CD4-positive, alpha-beta T cell treated with Interleukin-2 at 100 ng/mL for 4 hours (primary cell): ENCODE results near the gene DCANP1.
"Not testable (repeated sequence)": the region's sequence is repeated elsewhere in the genome, so short reads cannot be mapped to it uniquely, and the experiment has no call there.

Experiments
- DNase-seq: peaks from one replicate; pipeline ENCODE4 v3.0.0-alpha.2; 2020; ENCODE audit warnings: low spot score

Gene DCANP1, protein sequence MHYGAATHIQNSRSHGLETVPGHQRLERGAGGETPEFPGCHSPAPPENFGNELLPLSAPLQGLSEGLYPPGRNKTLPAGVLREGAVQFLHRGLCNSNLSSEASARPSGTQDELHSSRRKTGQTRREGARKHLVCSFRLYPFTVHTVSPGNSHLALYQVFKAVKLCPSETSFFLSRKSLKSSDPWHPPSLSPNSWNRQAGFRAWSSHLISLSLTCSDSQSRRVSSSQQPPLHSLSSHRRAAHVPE

DNA sequence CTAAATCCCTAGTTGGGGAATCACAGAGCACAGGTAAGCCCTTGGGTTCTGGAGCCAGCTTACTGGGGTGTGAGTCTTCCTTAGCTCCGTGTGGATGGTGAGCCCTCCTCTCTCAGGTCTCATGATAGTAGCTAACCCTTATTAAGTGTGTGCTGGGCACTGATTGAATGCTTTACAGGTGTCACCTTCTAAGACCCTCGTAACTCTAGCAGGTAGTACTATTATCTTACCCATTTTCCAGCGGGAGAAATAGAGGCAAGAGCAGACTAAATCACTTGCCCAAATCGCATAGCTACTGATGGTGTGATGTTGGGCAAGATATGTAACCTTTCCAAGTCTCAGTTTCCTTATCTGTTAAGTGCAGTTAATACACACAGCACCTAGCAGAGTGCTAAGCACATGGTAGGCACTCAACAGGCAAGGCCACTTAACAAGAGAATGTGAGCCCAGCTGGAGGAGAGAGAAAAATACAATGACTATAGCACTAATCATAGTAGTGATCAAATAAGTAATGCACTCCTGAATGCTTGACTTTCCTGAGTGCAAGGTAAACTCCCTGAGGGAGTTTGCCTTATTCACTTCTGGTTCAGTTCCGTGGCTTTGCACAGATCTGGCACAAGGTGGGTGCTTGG lies at the start of gene DCANP1:
Gene DCANP1, minus strand, starts transcription at position 51 of the 632 bp plus-strand sequence. CDS start 240 bp downstream, outside the sequence.
- DNase-seq: no peak

DNA sequence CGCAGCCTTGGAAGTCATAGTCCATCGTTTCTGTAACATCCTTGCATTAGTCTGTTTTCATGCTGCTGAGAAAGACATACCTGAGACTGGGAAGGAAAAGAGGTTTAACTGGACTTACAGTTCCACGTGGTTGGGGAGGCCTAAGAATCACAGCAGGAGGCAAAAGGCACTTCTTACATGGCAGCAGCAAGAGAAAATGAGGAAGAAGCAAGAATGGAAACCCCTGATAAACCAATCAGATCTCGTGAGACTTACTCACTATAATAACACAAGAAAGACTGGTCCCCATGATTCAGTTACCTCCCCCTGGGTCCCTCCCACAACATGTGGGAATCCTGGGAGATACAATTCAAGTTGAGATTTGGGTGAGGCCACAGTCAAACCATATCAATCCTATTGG lies 48.4 kb upstream of the DCANP1 start:
- not testable (repeated sequence) for DNase-seq

DNA sequence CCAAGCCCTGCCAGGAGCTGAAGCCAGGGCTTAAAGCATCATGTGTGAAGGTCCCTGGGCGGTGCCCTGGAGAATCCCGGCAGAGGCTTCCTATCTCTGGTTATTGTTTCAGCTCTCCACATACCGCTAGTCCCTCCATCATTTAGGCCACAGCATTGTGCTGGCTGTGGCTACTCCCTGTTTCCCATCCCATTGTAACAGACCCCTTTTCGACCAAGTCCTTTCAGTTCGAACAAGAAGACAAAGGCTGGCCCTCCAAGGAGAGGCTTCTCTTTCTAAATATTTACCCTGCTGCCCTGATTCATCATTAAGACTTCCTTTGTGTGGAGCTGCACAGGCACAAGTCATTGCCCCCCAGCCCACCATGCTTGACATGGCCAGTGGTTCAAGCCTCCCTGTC lies 47.0 kb upstream of the DCANP1 start:
- no peak for DNase-seq

DNA sequence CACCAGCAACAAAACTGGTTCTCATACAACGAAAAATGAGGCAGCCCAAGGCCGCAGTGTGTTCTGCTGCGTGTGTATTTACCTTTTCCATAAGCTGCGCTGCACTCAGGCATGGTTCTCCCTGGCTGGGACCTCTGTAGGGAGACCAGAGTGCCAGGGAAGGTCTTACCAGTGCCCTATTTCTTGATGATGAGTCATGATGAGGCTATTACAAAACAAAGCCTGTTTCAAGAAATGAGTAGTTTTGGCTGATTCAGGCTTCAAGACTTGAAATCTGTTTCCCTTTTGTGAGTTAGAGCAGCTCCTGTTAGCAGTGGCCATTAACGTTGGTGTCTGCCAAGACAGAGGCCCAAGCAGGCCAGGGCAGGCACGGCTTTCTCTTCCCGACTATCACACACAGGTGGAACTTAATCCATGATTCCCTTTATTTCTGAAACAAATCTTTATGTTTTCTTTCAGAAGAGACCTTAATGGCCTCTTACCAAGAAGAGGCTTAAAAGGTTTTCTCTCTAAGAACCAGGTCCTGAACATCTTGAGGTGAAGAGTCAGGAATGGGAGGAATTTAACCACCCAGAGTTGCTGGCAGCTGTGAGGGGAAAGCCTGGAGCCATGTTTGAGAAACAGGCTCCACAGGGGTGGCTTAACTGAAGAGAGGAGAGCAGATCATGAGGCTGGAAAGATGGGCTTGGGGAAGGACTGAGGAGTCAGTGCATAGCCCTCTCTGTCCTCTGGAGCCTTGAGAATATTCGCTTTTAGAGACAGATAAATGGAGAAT lies 46.4 kb upstream of the DCANP1 start:
- DNase-seq: no peak

DNA sequence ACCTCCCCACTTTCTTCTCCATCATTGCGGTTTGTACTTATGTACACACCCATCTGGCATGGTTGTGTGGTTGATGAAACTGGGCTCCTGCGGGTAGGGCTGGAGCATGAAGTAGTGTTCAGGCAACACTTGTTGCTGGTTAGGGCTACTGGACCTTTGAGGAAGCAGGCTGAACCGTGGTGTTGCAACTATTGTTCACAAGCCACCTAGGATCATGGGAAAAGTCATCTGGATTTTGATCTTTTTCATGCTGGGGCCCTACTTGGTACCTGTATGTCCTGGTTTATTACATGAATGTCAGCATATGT lies 45.1 kb upstream of the DCANP1 start:
- no peak for DNase-seq

DNA sequence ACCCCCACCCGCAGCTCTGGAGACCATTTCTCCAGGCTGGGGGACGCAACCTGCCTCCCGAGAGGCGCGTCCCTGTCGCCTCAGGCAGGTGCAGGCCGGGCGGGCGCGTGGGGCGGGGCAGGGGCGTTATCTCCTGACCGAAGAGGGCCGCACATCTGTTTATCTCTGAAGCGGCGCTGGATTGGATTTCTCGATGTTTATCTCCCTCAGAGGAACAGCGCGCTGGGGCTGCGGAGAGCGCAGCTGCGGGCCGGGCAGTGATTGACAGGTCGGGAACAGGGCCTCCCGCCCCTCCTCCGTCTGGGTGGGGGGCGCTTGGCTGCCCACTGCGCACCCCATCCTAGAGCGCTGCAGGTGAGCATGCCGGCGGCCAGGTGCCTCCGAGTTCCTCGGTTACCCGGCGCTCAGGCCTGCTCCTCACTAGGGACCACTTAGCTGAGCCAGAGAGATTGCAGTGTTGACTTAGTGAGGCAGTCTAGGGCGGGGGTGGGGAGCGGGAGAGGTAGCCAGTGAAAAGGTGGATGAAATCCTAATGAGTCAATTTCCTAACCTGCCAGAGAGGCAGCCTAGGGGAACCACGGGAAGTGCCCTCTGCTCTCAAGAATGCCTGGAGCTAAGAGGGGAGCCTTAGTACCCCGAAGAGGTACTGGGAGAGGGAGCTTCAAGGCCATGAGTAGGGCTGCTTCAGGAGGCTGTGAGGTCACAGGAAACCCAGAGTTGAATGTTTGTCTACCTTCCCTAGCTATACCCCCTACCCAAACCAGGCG lies 44.6 kb upstream of the DCANP1 start:
- DNase-seq: no peak

DNA sequence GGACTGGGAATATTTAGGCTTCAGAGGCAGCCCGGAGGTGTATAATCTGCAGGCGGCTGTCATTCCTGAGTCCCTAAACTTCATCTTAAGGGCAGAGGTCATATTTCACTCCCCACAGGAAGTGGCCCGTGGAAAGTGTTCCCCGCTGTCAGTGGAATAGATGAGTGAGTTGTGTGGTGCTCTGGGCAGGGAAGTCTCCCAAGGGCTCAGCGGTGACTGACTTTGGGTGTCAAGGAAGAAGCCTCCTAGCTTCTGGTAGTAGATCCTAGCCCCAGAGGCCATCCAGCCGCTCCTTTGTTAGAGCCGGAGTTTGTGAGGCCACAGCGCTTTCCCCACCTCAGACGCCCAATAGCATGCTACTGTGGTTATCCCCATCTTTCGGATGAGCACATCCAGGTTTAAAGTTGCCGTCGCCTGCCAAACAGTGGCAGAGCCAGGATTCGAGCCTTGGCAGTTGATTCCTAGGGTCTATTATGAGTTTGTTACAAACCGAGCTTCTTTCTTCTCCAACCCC lies 43.9 kb upstream of the DCANP1 start:
- DNase-seq: no peak

DNA sequence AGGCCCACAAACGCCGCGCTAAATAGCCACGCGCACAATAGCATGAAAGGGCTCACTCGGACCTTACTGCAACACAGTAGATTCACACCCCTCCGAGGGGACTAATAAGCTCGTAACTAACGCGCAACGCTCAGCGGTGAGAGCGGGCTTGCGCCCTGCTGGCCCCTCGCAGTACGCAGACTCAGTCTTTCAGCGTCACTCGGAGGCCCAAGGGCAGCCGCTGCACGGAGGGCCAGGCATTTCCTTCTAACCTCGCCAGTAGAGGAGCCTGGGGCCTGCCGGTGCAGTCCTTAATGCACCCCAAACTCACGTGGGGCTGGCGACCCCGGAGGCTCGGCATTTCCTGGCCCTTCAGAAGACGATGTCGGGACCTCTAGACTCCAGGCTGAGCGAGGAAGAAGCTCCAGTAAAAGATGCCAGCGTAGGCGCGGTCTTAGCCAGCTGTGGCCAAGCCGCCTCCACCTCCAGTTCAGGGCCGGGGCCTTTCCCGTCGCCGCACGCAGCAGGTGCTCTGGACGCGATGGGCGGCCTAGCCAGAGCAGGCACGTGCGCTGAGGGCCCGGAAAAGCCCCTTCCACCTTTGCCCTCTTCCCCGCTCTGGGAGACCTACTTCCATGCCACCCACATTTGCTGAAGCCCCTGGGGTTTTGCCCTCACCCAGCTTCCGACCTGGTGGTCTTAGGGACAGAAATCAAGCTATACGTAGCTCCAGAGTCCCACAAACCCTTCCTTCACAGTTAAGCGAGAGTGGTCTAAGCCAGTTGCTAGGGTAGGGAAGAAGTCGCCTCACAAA lies 43.3 kb upstream of the DCANP1 start:
- no peak for DNase-seq

DNA sequence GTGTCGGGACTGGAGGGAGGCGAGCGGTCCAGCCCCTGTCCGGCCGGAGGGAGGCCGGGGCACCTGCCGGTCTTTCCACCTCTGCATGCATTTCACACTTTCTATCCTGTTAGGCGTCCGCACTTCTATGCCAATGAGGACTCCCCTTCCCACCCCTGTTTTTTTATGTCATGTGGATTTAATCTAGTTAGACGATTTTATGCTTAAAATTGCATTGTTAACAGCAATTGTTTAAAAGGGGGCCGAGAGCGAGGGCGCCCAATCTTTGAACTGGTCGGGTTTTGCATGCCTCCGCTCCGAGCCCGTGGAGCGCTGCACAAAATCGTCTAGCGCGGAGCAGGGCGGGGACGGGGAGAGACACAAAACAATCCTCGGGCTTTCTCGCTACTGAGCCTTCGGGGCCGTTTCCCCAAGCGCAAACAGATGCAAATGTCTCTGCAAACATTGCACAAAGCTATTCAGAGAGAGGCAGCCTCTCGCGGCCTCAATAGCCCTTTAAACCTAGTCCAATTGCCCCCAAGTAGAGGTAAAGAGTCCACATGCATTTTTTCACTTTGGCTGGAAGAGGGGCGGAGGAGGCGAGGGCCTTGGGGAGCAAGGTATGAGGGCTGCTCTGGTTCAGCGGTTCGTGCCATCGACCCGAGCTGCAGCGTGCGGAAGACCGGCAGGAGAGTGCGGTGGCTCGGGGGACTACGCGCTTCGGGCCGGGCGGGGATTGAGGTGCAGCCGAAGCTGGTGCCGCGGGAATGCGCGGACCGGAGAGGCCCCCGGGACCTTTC lies 42.5 kb upstream of the DCANP1 start:
- DNase-seq: no peak

DNA sequence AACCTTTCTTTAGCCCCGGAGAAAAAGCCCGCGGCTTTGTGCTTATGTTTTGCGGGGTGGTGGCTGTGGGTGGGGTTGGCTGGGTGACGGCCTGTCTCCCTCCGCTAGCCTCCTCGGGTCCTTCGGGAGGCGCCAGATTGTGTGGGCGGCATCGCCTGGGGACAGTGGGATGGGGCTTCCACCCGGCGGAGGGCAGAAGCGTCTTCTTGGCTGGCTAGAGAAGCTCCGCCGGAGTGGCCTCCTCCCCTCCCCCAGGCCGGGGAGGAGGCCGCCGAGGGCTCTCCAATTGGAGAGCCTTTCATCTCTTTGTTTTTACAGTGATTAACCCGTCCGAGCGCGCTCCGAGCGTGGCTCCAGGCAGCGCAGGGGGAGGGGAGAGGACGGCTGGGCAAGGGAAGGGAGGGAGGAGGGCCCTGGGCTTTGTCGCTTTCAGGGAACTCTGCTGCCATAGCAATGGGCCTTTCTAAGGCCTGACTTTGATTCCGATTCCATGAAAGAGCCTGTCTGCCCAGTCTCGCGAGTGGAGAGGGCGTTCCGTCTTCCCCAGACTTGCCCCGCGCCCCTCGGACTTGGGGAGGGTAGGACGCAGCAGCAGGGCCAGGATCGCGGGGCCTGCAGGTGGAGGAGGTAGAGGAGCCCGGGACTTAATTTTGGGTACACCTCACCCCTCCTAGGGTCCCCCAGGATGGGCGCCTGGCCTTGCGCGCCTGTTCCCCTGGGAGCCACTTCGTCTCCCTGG lies 41.7 kb upstream of the DCANP1 start:
- no peak for DNase-seq

DNA sequence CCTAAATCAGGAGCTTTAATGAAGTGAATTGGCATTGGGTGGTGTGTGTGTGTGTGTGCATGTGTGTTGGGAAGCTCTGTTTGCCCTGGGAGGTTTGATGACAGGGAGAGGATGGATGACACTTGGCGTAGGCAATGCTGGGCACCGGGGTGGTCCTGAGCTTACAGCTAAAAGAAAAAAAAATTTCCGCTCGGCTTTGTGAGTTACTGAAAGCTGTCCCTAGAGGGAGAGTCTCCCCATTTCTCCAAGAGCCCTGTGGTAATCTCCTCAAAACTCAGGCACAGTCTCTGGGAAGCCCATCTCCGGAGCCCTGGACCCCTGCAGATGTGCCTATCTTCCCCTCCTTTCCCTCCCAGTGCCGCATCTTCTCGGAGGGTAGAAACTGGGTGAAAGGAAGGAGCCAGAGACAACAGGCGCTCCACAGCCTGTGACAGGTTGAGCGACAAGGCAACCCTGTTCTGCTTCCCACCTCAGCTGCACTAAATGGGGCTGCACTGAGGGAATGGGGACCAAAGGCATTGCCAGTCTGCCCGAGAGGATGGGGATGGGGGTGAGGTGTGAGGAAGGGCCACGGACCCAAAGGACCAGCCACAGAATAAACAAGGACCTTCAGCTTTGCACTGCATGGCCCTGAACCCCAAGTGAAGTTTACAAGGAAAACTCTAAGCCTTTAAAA lies 40.8 kb upstream of the DCANP1 start:
- DNase-seq: no peak

DNA sequence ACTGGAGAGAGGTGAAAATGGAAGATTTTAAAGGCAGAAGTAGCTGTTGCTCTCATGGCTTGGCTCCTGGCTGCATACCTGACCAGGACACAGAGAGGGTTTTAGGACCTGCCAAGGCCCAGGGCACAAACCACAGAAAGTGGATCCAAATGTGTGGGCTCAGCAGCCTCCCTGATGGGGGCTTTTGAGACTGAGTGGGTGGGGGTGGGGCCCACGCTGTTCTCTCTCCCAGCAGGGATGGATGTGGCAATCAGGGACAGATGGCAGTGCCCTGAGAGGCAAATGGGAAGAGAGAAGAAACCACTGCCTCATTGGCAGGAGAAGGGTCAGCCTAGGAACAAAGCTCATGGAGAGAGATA lies 39.9 kb upstream of the DCANP1 start:
- DNase-seq: no peak

DNA sequence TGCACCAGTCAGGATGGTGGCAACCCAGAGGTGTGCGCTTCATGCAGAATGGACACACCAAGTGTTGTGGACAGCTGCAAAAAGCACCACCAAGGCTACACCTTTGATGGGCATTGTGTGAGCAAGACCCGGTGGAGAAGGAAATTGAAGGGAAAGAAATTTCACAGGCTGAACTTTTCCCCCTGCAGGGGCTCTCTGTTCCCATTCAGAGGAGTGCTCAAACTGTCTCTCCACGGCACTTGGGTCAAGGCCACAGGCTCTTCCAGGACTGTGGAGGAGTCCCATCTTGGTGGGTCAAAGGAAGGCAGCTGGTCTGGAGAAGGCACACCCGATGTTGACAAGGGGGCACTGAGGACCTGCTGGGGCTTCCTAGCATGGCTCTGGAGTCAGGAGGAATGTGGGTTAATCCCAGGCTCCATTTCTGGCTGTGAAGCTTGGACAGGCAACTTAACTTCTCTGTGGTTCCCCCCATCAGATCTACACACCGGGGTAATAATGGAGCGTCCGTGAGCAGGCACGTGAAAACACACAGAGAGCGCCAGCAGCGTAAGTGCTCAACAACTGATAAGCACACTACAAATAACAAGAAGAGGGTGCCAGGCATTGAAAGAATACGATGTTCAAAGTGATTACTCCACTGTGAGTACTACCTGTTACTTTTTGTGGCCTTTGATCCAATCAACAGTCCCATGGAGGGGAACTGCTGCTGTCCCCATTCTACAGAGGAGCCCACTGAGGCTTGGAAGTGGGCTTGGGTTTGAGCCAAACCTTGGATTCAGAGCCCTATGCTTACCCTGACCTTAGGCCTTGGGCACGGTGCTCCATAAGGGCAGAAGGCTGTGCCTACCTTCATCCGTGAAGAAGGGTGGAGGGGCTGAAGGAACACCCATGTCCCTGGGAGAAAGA lies 39.2 kb upstream of the DCANP1 start:
- no peak for DNase-seq

DNA sequence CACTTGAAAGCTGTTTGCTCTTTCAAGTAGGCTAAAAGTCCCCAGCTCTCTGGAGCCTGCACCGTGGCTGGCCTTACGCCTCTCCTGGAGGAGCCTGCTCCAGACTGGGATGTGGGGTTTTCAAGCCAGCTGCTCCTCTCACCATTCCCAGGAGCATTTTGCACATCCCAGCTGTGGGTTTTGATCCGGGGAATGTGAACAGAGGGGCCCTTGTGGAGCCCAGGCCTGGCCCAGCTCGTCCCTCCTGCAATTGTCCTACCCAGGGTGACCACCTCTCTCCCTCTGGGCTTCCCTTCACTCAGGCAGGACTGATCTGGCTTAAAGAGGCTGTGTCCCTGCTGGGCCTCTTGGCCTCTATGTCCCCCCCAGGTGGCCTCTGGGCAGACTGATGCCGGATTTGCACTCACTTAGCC lies 37.5 kb upstream of the DCANP1 start:
- DNase-seq: no peak

DNA sequence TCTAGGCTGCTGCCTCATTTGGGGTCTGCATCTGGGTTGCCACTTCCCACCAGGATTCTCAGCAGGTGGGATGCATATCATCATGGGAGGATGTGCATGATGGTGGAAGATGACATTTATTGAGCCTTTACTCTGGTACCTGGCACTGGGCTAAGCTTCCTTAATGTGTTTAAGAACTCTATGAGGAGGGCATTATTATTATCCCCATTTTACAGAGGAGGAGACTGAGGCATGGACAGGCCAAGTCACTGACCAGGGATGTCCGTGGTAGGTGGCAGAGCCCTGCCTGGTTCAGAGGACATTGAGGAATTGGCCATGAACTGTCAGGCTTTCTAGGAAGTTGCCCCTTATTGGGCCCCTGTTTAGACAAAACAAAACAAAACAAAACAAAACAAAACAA lies 36.1 kb upstream of the DCANP1 start:
- DNase-seq: no peak

DNA sequence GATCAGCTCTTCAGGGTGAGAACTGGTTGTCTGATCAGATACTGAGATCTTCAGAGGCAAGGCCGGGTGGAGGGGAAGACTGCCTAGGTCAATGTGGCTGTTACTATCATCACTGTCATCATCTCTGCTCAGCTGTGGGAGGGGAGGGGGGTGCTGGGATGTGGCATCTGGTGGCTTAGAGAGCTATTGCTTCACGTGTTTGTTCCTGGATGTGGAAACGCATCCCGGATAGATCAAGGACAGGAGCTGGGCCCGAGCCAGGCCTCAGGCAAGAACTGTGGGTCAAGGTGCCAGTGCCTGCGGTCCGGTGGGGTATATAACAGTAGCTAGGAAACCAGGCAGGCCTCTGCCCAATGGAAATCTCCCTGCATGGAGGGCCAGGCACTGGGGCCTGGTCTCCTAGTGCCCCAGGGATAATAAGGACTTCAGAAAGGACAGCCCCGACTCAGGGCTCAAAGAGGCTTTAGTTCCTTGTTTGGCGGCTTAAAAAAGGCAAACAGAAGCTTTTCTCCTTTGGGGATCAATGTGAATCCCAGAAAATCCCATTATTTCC lies 35.3 kb upstream of the DCANP1 start:
- no peak for DNase-seq

DNA sequence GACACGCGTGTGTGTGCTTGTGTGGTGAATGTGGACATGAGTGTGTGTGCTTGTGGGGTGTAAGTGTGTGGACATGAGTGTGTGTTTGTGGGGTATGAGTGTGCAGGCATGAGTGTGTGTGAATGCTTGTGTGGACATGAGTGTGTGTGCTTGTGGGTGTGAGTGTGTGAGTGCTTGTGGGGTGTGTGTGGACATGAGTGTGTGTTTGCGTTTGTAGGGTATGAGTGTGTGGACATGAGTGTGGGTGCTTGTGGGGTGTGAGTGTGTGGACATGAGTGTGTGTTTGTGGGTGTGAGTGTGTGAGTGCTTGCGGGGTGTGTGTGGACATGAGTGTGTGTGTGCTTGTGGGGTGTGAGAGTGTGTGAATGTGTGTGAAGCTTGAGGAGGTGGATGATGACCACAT lies 34.8 kb upstream of the DCANP1 start:
- DNase-seq: no peak

DNA sequence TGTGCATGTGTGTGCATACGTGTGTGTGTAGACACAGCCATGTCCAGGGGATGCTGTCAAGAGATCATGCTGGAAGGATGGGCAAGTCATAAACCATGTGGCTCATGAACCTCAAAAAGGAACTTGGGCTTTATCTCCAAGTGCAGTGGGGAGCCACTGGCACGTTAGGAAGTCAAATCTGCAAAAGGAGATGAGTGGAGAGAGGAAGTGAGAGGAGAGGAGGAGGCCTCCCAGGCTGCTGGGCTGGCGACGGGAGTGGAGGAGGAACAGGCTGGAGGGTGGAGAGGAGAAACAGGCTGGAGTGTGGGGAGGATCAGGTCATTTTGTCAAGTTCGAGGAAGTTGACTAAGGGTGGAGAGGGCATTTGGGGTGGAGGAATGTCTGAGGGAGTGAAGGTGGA lies 34.2 kb upstream of the DCANP1 start:
- DNase-seq: no peak
